Measurements from ENCODE around the gene TBCD. TPM values are rescaled to one million over a fixed set of nuclear protein-coding genes. Genes with fewer than 3 reads are reported as not detected.

The TBCD gene
- polyA plus RNA-seq, 2 of the 4 experiments (the other 2 are of a cell fraction), result 33.5 to 49.1 TPM

DNA sequence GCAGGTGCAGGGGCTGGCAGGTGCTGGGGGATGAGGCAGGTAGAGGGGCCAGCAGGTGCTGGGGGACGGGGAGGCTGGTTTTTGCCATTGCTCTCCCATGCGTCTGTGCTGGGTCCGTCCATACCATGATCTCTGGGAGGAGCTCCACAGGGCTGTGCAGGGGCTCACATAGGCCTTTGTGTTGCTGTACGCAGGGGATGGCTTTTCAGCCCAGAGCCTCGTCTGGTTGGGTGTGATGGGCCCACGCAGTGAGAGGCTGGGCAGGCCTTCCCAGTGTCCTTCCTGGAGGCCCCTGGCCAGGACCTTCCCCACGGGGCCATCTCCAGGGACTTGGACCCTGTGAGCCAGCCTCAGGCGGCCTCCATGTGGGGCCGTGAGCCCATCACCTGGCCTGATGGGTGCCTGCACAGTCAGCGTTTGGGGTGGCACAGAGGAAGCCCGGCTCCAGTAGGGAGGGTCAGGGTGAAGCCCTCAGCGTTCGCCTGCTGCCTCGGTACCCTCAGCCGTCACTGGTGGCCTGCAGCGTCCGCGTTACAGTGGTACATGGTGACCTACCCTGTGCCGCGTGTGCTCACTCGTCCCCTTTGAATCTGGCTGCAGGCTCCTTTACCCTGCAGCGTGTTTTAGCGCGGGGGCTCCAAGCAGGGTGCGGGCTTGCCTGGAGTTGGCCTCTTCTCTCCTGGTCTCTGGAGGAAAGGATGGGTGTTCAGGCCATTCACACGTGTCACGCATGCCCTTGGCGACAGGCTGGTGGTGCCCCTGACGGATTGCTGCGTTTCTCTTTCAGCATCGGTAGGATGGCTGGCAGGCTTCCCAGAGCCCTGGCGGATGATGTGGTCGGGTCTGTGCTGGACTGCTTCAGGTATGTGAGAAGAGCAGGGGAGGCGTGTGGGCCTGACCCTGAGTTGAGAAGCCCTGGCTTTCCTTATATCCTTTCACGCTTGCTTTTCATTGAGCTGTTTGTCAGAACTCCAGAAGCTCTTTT is 57.3 kb downstream of the TBCD start:
- Histone ChIP-seq H3K27ac (no peak overlapping the region), H3K9me3 (no peaks in the 10 kb centered on the region), H3K4me3 (no peak overlapping the region), H3K4me1 (no peaks in the 10 kb centered on the region), H3K4me2 (no peak overlapping the region)
- POLR2A ChIA-PET, result no interaction called here
- TF ChIP-seq, protein P1, sequence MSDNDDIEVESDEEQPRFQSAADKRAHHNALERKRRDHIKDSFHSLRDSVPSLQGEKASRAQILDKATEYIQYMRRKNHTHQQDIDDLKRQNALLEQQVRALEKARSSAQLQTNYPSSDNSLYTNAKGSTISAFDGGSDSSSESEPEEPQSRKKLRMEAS (IDR thresholded peaks at IDR 0.05), result no peak
- TF ChIP-seq USF2 (IDR thresholded peaks at IDR 0.05) (no peak), ESRRA (IDR thresholded peaks at IDR 0.05; ENCODE audit: borderline replicate concordance, low read length) (no peak), JUNB (IDR thresholded peaks at IDR 0.05) (no peak), NFE2L2 (conservative IDR thresholded peaks at IDR 0.05; ENCODE audit: low read length) (no peak), PHF8 (IDR thresholded peaks at IDR 0.05; ENCODE audit: borderline replicate concordance, low read depth) (no peak)
- 95% methylated on average over 32 of the region's 35 CpGs for WGBS (ENCODE audit: missing lambda C conversion rate)
- no peak for ATAC-seq
- CTCF ChIA-PET, result interaction anchor here (0.9 to 1.8 kb wide), 4 partner anchors 9 to 141 kb away, joined by 3 to 5 read pairs (median 4); no protein-coding TSS in a partner anchor
- DNase-seq (ENCODE audit: low read depth in 1 of 2, low spot score in 1 of 2), result no peak
- no peak for FAIRE-seq

GRCh38 chr17:82810644-82811430 is 59.0 kb downstream of the TBCD start:
- WGBS (ENCODE audit: missing lambda C conversion rate), result 91% methylated on average over 22 of the region's 22 CpGs
- ATAC-seq (no peak), DNase-seq (ENCODE audit: low read depth in 1 of 2, low spot score in 1 of 2) (no peak), FAIRE-seq (no peak)
- POLR2A ChIA-PET, result no interaction called here
- CTCF ChIA-PET, result interaction anchor here (1.0 to 1.8 kb wide), 5 partner anchors 11 to 143 kb away, joined by 3 to 6 read pairs (median 4); no protein-coding TSS in a partner anchor
- Histone ChIP-seq H3K27ac (no peak overlapping the region), H3K4me2 (no peak overlapping the region), H3K4me1 (no peaks in the 10 kb centered on the region), H3K4me3 (no peak overlapping the region), H3K9me3 (no peaks in the 10 kb centered on the region)
- TF ChIP-seq CHD2 (IDR thresholded peaks at IDR 0.05; ENCODE audit: low read length, partially characterized antibody) (no peak), MAFK (IDR thresholded peaks at IDR 0.05; ENCODE audit: partially characterized antibody) (peak; percentile 5), HOXB13 (CRISPR knock-in tag; IDR thresholded peaks at IDR 0.05; ENCODE audit: low read depth) (no peak)
- TF ChIP-seq, protein P2, sequence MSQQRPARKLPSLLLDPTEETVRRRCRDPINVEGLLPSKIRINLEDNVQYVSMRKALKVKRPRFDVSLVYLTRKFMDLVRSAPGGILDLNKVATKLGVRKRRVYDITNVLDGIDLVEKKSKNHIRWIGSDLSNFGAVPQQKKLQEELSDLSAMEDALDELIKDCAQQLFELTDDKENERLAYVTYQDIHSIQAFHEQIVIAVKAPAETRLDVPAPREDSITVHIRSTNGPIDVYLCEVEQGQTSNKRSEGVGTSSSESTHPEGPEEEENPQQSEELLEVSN (IDR thresholded peaks at IDR 0.05; ENCODE audit: borderline replicate concordance, low read depth), result no peak

- Histone ChIP-seq H3K4me1 (no peaks in the 10 kb centered on the region), H3K9me3 (no peaks in the 10 kb centered on the region), H3K4me2 (no peak overlapping the region), H3K27ac (no peak overlapping the region), H3K4me3 (no peak overlapping the region)
- no peak for FAIRE-seq
- 95% methylated on average over 14 of the region's 15 CpGs for WGBS (ENCODE audit: missing lambda C conversion rate)
- no peak for TF ChIP-seq RAD21 (conservative IDR thresholded peaks at IDR 0.05 in 1 of 2, IDR thresholded peaks at IDR 0.05 in 1 of 2)
- DNase-seq (ENCODE audit: low read depth in 1 of 2, low spot score in 1 of 2), result no peak
- ATAC-seq, result no peak
- POLR2A ChIA-PET, result no interaction called here
- CTCF ChIA-PET, result interaction anchor here (1.5 kb wide), 1 partner anchor 30 kb away, joined by 6 read pairs; no protein-coding TSS in a partner anchor
These were observed 60.2 kb downstream of the TBCD start for GRCh38 chr17:82812058-82812457.

DNA sequence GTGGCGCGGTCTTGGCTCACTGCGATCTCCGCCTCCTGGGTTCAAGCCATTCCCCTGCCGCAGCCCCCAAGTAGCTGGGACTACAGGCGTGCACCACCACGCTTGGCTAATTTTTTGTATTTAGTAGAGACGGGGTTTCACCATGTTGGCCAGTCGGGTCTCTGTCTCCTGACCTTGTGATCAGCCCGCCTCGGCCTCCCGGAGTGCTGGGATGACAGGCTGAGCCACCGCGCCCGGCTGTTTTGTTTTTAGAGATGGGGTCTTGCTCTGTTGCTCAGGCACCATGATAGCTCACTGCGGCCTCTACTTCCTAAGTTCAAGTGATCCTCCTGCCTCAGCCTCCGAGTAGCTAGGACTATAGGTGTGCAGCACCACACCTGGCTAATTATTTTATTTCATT is 60.7 kb downstream of the TBCD start:
- ChIA-PET POLR2A (no interaction called here), CTCF (interaction anchor here (1.5 kb wide), 1 partner anchor 31 kb away, joined by 6 read pairs; no protein-coding TSS in a partner anchor)
- Histone ChIP-seq H3K4me2 (no peak overlapping the region), H3K27ac (no peak overlapping the region), H3K4me3 (no peak overlapping the region), H3K9me3 (no peaks in the 10 kb centered on the region), H3K4me1 (no peaks in the 10 kb centered on the region)
- FAIRE-seq (no peak), DNase-seq (ENCODE audit: low read depth in 1 of 2, low spot score in 1 of 2) (no peak), ATAC-seq (no peak)
- WGBS (ENCODE audit: missing lambda C conversion rate), result 96% methylated on average over 17 of the region's 17 CpGs
- TF ChIP-seq, protein P3, sequence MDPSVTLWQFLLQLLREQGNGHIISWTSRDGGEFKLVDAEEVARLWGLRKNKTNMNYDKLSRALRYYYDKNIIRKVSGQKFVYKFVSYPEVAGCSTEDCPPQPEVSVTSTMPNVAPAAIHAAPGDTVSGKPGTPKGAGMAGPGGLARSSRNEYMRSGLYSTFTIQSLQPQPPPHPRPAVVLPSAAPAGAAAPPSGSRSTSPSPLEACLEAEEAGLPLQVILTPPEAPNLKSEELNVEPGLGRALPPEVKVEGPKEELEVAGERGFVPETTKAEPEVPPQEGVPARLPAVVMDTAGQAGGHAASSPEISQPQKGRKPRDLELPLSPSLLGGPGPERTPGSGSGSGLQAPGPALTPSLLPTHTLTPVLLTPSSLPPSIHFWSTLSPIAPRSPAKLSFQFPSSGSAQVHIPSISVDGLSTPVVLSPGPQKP (IDR thresholded peaks at IDR 0.05; ENCODE audit: low read depth, low read length), result no peak
